AG10803 (cell line): ENCODE measurements around the gene ESR1.
"Not testable (repeated sequence)": the region's sequence is repeated elsewhere in the genome, so short reads cannot be mapped to it uniquely, and the experiment has no call there.

Source experiments
- DNase-seq: peaks from one replicate; pipeline ENCODE4 v3.0.0; 2010; ENCODE audit warnings: low read depth
- H3K4me3 ChIP-seq: 2 replicates; pipeline ENCODE4 v1.5.1; 2011; ENCODE audit warnings: mild to moderate bottlenecking, low read length, control low read depth
- TF ChIP-seq, protein P1 (sequence below): conservative IDR thresholded peaks from 2 replicates; pipeline ENCODE4 v1.5.1; 2011; ENCODE audit warnings: mild to moderate bottlenecking, low read length, control low read depth, inconsistent platforms

The ESR1 gene

DNA sequence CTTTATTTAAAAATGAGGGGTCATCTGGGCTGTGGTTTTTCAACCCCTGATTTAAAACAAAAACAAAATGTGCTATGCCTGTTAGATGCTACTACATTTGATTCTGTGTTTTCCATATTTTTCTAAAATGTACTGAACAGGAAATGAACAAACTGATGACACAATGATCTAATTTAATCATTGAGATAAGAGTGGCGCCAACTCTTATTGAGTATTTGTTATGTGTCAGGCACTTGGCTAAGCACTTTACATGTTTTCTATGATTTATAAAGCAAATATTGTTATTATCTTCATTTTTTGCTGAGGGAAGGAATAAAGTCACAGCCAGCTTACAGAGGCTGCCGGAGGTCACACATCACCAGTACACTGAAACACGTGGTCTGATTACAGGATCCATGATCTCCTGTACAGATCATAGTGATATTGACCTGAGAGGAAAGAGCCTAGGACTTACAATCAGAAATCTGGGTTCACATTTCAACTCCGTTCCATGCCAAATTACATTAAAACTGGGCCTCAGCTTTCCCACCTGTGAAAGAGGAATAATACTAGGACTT, 166.7 kb downstream of the ESR1 start:
- DNase-seq, result no peak
- TF ChIP-seq, protein P1, sequence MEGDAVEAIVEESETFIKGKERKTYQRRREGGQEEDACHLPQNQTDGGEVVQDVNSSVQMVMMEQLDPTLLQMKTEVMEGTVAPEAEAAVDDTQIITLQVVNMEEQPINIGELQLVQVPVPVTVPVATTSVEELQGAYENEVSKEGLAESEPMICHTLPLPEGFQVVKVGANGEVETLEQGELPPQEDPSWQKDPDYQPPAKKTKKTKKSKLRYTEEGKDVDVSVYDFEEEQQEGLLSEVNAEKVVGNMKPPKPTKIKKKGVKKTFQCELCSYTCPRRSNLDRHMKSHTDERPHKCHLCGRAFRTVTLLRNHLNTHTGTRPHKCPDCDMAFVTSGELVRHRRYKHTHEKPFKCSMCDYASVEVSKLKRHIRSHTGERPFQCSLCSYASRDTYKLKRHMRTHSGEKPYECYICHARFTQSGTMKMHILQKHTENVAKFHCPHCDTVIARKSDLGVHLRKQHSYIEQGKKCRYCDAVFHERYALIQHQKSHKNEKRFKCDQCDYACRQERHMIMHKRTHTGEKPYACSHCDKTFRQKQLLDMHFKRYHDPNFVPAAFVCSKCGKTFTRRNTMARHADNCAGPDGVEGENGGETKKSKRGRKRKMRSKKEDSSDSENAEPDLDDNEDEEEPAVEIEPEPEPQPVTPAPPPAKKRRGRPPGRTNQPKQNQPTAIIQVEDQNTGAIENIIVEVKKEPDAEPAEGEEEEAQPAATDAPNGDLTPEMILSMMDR, result no peak
- H3K4me3 ChIP-seq, result no peak overlapping the region

DNA sequence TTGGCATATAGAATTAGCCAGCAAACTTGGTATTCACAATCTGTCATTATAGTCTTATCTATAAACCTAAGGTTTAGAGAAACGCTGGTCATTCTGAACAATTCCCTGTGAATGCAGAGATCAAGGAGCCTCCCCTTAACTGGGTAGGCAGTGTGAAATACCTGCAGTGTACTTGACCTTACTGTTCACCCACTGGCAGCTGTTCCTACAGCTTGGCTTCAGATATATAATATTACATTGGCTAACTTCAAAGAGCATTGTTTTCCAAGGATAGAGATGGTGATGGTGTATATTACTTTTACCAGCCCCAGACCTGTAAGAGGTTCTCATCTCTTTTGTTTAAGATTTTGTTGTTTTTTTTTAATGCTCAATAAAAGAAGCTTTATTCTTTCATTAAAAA, 168.3 kb downstream of the ESR1 start:
- DNase-seq, result no peak

DNA sequence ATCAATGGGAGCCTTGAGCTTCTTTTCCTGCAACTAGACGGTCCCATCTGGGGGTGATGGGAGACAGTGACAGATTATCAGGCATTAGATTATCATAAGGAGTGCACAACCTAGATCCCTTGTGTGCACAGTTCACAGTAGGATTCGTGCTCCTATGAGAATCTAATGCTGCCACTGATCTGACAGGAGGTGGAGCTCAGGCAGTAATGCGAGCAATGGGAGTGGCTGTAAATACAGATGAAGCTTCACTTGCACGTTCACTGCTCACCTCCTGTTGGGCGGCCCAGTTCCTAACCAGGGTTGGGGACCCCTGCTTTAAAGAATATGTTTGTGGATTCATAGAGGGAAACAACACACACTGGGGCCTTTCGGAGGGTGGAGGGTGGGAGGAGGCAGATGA, 180.7 kb downstream of the ESR1 start:
- DNase-seq, H3K4me3 ChIP-seq: not testable (repeated sequence)

More for the DNA sequence above, 168.3 kb downstream of the ESR1 start:
- no peak overlapping the region for H3K4me3 ChIP-seq
- TF ChIP-seq, protein P1, result no peak

DNA sequence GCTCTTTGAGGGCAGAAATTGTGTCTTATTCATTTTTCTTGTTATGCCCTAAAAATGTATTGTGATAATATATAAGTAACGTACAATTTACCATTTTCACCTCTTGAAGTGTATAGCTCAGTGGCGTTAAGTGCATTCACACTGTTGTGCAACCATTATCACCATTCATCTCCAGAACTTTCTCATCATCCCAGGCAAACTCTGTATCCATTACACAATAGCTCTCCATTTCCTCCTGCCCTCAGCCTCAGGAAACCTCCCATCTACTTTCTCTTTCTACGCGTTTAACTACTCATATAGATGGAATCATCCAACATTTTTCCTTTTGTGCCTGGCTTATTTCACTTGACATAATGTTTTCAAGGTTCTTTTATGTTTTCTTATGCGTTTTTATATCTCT, 184.6 kb downstream of the ESR1 start:
- H3K4me3 ChIP-seq, result no peak overlapping the region
- no peak for DNase-seq
- TF ChIP-seq, protein P1, result no peak

DNA sequence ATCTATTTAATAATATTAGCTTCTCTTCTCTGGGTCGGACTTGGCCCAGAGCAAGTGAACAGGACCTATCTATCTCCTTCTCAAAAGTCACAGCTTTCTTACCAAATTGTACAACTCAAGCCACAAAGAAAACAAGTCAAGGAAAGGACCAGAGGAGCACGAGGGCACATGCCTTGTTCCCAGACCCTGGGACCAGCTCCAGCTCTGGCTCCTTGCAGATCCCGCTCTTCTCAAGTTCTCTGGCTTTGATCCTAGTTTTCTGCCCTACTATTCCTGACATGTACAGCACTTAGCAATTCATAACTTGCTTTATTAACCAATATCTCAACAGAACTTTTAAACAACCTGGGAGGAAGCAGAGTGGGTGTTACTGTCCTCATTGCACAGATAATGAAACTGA, 185.9 kb downstream of the ESR1 start:
- H3K4me3 ChIP-seq, result no peak overlapping the region
- no peak for DNase-seq
- TF ChIP-seq, protein P1, result no peak

DNA sequence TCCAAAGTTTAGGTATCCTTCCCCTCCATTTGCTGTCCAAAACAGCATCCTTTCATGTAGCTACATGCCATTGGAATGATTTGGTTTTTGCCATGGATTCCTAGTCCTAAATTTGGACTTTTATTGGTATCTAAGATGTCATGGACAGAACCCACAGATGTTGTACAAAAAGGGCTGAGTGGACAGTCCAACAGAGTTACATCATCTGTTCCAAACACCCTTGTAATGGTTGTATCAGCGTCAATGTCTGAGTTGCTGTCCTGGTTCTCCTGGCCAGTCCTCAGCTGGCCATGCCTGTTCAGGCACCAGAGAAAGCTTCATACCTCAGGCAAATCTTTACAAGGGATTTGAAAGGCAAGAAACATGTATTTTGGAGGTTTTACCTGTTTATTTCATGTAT, 191.3 kb downstream of the ESR1 start:
- peak; percentile 33 for DNase-seq
- TF ChIP-seq, protein P1, result no peak
- H3K4me3 ChIP-seq, result no peak overlapping the region

DNA sequence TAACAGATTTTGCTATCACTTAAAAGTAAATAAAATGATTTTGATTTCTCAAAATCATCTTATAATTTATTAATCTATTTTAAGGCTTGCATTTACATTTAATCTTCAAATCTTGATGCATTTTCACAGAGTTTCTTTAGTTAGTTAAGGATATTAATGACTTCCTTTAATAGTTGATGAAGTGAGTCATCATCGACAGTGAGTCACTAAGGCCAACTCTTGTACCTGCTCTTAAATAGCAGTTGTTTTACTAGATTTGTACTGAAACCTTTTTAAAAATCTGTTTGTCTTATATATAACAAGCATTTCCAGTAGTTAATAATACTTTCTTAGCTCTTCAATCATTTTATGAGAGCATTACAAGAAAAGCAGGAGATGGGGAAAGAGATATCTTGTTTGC, 191.7 kb downstream of the ESR1 start:
- DNase-seq, result no peak
- H3K4me3 ChIP-seq, result no peak overlapping the region
- TF ChIP-seq, protein P1, result no peak

DNA sequence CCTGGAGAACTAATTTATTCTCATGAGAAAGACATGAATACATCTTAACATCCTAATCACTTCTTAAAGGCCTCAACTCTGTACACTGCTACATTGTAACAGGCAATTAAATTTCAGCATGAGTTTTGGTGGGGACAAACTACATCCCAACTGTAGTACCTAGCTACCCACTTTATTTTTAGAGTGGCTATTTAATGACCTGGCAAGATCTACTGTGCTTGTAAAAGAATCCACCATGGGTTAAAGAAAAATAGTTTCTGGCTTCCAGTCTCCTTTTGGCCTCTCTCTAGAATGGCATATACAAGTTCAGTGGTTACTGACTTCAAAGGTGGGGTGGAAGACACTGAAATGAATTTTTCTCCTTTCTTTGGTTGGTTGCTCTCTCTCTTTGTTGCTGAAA, 193.9 kb downstream of the ESR1 start:
- no peak for DNase-seq
- H3K4me3 ChIP-seq, result no peak overlapping the region
- TF ChIP-seq, protein P1, result no peak
